Measurements from ENCODE around the gene MRPL54.

DNA sequence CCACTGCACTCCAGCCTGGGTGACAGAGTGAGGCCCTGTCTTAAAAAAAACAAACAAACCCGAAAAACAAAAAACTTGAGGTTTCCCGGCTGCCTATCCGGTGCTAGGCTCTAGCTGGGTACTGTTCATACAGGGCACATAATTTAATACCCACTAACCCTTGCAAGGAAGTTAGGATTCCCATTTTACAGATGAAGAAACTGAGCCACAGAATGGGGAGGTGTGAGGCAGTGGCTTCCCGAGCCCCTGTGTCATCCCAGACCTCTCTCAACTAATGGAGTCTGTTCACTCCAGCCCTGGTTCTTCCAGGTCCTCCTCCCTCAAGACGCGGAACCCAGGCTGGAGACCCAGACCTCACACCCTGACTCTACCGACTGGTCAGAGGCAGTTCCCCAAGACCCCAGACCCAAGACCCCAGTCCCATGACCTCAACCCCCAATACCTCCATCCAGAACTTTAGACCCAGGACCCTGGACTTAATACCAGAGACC lies 1.6 kb upstream of the MRPL54 start:
- TF ChIP-seq, protein P1, sequence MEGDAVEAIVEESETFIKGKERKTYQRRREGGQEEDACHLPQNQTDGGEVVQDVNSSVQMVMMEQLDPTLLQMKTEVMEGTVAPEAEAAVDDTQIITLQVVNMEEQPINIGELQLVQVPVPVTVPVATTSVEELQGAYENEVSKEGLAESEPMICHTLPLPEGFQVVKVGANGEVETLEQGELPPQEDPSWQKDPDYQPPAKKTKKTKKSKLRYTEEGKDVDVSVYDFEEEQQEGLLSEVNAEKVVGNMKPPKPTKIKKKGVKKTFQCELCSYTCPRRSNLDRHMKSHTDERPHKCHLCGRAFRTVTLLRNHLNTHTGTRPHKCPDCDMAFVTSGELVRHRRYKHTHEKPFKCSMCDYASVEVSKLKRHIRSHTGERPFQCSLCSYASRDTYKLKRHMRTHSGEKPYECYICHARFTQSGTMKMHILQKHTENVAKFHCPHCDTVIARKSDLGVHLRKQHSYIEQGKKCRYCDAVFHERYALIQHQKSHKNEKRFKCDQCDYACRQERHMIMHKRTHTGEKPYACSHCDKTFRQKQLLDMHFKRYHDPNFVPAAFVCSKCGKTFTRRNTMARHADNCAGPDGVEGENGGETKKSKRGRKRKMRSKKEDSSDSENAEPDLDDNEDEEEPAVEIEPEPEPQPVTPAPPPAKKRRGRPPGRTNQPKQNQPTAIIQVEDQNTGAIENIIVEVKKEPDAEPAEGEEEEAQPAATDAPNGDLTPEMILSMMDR (IDR thresholded peaks at IDR 0.05): no peak
- no peak for TF ChIP-seq POLR2A (IDR thresholded peaks at IDR 0.05)

Data from heart left ventricle (tissue), 13 donors.